Small intestine (tissue), 7 donors: ENCODE results near the gene GAPVD1. TPM values are rescaled to one million over a fixed set of nuclear protein-coding genes. Genes with fewer than 3 reads are reported as not detected.

Experiments
- DNase-seq, 2 donors: peaks; one replicate each; pipeline versions ENCODE4 v3.0.0 to v3.0.0-alpha.2; 2013
- FAIRE-seq: peaks from 2 replicates; lab custom pipeline; 2012; peaks lifted over from hg19 to GRCh38; lab: Jason Lieb, UNC
- H3K27ac ChIP-seq, 3 donors: one replicate each; pipeline ENCODE4 v1.5.1; 2013; ENCODE audit warnings: low read length in 2 of 3, mild to moderate bottlenecking in 2 of 3, control low read depth in 1 of 3, inconsistent platforms in 1 of 3, low read depth in 1 of 3, moderate library complexity in 1 of 3
- H3K27me3 ChIP-seq, 3 donors: one replicate each; pipeline ENCODE4 v1.6.1; 2013; ENCODE audit warnings: low read length in 3 of 3, inconsistent platforms in 1 of 3; ENCODE audit not compliant: control insufficient read depth in 3 of 3, insufficient read depth in 3 of 3
- H3K36me3 ChIP-seq, 3 donors: one replicate each; pipeline ENCODE4 v1.6.1; 2013; ENCODE audit warnings: low read length in 3 of 3, inconsistent platforms in 1 of 3, low read depth in 1 of 3, mild to moderate bottlenecking in 1 of 3, moderate library complexity in 1 of 3; ENCODE audit not compliant: control insufficient read depth in 3 of 3, insufficient read depth in 2 of 3
- H3K4me1 ChIP-seq, 3 donors: one replicate each; pipeline ENCODE4 v1.6.1; 2013; ENCODE audit warnings: low read length in 2 of 3, inconsistent platforms in 1 of 3, low read depth in 1 of 3, mild to moderate bottlenecking in 1 of 3, moderate library complexity in 1 of 3; ENCODE audit not compliant: control insufficient read depth in 3 of 3, insufficient read depth in 2 of 3
- H3K4me3 ChIP-seq, 3 donors: one replicate each; pipeline ENCODE4 v1.5.1; 2013; ENCODE audit warnings: low read length in 3 of 3, control low read depth in 1 of 3, inconsistent platforms in 1 of 3, low read depth in 1 of 3, mild to moderate bottlenecking in 1 of 3, moderate library complexity in 1 of 3
- H3K9me3 ChIP-seq, 2 donors: one replicate each; pipeline ENCODE4 v1.6.1; 2013; ENCODE audit warnings: low read depth in 1 of 2, low read length in 1 of 2; ENCODE audit not compliant: control insufficient read depth in 2 of 2, insufficient read depth in 1 of 2
- WGBS, 3 donors: extraction: QIAGEN DNeasy Blood & Tissue Kit; methylation state at CpG; one replicate each; pipeline ENCODE4 v1.1.7; 2013; 5-methylcytosine and 5-hydroxymethylcytosine counted together
- polyA plus RNA-seq, 4 donors: library from polyadenylated mRNA; stranded (reverse) in 3 of 4; unstranded in 1 of 4; fragments of 200-250 nt in 3 of 4; fragments of 120-200 nt in 1 of 4; gene quantifications; one replicate each; pipeline versions ENCODE4 v1.2.1 to v1.2.3, GENCODE V29; 2013
- donor health status: healthy with polysubstance abuse.
- donor health status: control.
- donor health status: control.
- donor health status: Bipolar disorder and iron deficiency.
- donor health status: healthy.

The GAPVD1 gene
- polyA plus RNA-seq, 4 donors = 4.6 to 25.2 (median 7.1) TPM

GRCh38 chr9:125404733-125405132 lies 143.1 kb downstream of the GAPVD1 start:
- DNase-seq = no peak
- FAIRE-seq = no peak
- no peaks in the 10 kb centered on the region for H3K9me3 ChIP-seq
- H3K27me3 ChIP-seq = peaks cover 0 to 14% (median 0%) of the 10 kb centered on the region in 3 donors
- no peaks in the 10 kb centered on the region for H3K36me3 ChIP-seq
- 84 to 92% (median 89%) methylated on average over 7 of the region's 7 CpGs for WGBS, 3 donors
- H3K4me3 ChIP-seq = no peak overlapping the region
- H3K4me1 ChIP-seq = peaks cover 0 to 3% (median 0%) of the 10 kb centered on the region in 3 donors
- no peak overlapping the region for H3K27ac ChIP-seq

DNA sequence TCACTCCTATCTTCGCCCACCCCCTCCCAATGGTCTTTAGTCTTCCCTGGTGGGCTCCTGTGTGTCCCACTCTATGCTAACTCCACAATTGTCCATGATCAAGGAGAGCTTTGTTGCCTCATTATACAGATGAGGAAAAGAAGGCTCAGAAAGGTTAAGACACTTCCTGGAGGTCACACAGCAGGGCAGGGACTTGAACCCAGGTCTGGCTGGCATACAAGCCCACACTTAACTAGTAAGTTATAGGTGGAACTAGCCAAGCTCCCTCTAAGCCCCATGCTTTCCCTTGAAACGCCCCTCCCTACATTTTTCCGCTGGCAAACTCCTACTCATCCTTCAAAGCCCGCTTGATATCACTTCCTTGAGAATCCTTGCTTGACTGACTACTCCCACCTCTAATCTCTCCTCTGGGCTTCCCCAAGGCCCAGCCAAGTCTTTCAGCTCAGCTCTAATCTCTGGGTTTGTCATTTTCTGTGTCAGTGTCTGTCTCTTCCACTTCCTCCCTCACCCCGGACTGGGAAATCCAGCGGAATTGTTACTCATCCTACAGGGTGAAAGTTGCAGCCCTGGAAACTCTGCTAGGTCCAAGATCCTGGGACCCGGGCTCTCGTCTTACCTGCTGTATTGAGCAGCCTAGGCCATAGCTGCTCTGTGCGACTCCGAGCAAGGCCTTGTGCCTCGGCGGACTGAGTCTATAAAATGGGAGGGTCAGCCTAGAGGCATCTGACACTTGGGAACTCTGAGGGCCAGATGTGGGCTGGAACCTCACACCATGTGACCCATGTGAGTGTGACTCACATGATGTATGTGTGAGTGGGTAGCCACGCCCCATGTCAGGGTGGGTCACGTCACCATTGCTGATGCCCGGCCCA lies 144.5 kb downstream of the GAPVD1 start:
- H3K9me3 ChIP-seq = peaks cover 0 to 3% of the 10 kb centered on the region in 2 donors
- FAIRE-seq = no peak
- H3K4me1 ChIP-seq = peaks cover 0 to 3% (median 0%) of the 10 kb centered on the region in 3 donors
- no peak overlapping the region for H3K27ac ChIP-seq
- 79 to 91% (median 89%) methylated on average over 15 of the region's 15 CpGs for WGBS, 3 donors
- H3K27me3 ChIP-seq = peaks cover 0 to 14% (median 0%) of the 10 kb centered on the region in 3 donors
- H3K36me3 ChIP-seq = no peaks in the 10 kb centered on the region
- no peak for DNase-seq
- H3K4me3 ChIP-seq = no peak overlapping the region

DNA sequence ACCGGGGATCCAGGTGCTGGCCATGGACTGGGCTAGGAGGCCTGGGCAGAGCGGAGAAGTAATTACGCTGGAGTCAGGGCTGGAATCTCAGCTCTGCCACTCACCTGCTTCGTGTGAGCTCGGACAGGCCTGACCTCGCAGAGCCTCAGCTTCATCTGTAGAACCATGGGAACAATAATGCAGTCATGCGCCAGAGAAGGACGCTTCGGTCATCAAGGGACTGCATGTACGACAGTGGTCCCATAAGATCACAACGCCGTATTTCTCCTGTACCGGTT lies 145.1 kb downstream of the GAPVD1 start:
- H3K4me1 ChIP-seq = peaks cover 0 to 3% (median 0%) of the 10 kb centered on the region in 3 donors
- peaks cover 0 to 3% of the 10 kb centered on the region in 2 donors for H3K9me3 ChIP-seq
- H3K27me3 ChIP-seq = peaks cover 0 to 14% (median 0%) of the 10 kb centered on the region in 3 donors
- no peak for FAIRE-seq
- DNase-seq = no peak
- H3K36me3 ChIP-seq = no peaks in the 10 kb centered on the region
- H3K4me3 ChIP-seq = no peak overlapping the region
- WGBS, 3 donors = 87 to 94% (median 92%) methylated on average over 13 of the region's 13 CpGs
- no peak overlapping the region for H3K27ac ChIP-seq

DNA sequence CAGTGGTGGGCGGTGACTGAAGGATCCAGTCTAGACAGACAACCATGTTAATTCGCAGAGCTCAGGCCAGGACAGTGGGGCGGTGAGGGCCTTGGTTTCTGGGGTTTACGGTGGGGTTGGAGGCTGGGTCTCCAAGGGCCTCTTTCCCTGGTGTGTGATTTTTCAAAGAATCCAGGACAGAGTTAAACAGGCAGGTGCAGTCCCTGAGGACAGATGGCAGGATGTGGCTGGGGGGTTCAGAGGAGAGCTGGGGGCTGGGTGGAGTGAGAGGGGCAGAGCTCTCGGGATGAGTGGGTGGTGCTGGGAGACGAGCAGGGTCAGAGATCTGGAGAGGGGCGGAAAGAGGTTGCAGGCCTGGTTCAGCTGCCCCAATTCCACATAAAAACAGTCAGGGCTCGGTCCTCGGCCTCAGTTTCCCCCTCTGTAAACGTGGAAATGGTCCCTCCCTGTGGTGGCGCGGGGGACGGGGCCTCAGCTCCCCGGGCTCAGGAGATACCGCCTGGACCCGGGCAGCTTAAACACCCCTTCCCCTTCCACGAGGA lies 145.9 kb downstream of the GAPVD1 start:
- no peak for FAIRE-seq
- Histone ChIP-seq H3K27me3 (peaks cover 0 to 14% (median 0%) of the 10 kb centered on the region in 3 donors), H3K36me3 (no peaks in the 10 kb centered on the region), H3K4me3 (peak overlapping the region in 2 of 3 donors; percentile 40 to 50), H3K4me1 (peaks cover 0 to 3% (median 0%) of the 10 kb centered on the region in 3 donors), H3K9me3 (peaks cover 0 to 3% of the 10 kb centered on the region in 2 donors), H3K27ac (no peak overlapping the region)
- 32 to 37% (median 34%) methylated on average over 12 to 17 of the region's 17 CpGs for WGBS, 3 donors
- no peak for DNase-seq

DNA sequence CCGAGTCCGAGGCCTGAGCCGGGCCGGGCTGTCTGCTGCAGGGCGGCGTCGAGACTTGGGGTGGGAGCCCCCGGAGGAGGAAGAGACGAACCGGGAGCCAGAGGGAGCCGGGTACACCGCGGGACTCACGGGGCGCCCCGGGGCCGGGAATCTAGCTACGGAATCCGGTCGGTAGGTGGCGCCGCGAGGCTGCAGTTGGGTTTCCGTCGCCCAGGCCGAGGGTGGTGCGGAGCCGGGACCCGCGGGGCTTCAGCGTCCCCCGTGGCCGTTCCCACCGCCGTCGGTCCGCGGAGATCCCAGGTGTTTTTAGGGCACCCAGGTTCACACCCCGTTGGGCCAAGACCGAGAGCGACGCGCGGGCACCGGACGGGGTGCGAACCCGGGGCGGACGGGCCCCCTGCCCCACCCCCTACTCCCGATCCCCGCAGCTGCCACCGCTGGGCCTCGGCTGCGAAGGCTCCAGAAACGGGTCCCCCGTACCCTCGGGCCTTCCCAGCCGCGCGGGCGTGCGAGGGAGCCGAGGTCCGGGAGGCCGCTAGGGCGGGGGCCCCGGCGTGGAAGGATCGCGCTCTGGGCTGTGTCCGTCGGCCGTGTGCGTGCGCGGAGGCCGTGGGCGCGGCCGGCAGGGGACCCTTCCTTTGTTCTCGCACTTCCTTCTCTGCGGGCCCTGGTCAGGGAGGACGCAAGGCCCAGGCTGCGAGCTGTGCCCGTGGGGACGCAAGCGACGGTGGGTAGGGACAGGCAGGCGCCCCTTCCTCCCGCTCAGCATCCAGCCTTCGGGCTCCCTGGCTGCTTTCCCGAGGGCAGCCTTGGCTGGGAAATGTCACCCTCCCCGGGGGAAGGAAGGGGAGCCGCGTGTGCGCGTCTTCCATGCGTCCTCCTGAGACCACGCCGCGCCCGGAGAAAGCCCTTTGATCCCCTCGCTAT lies 146.6 kb downstream of the GAPVD1 start:
- peak; percentile 59 to 84 for DNase-seq
- Histone ChIP-seq H3K4me1 (peaks cover 0 to 3% (median 0%) of the 10 kb centered on the region in 3 donors), H3K4me3 (peak overlapping the region; percentile 18 to 50 (median 40)), H3K27me3 (peaks cover 0 to 14% (median 0%) of the 10 kb centered on the region in 3 donors), H3K27ac (peak overlapping the region in 2 of 3 donors; percentile 8 to 33), H3K9me3 (peaks cover 0 to 3% of the 10 kb centered on the region in 2 donors), H3K36me3 (no peaks in the 10 kb centered on the region)
- 2 to 4% (median 3%) methylated on average over 81 to 104 of the region's 104 CpGs for WGBS, 3 donors
- no peak for FAIRE-seq

GRCh38 chr9:125409217-125409636 lies 147.6 kb downstream of the GAPVD1 start:
- H3K4me1 ChIP-seq = peaks cover 0 to 3% (median 0%) of the 10 kb centered on the region in 3 donors
- DNase-seq = peak in 1 of 2 donors; percentile 11
- no peaks in the 10 kb centered on the region for H3K36me3 ChIP-seq
- FAIRE-seq = no peak
- H3K4me3 ChIP-seq = no peak overlapping the region
- H3K9me3 ChIP-seq = peaks cover 0 to 3% of the 10 kb centered on the region in 2 donors
- 63 to 74% (median 64%) methylated on average over 20 of the region's 20 CpGs for WGBS, 3 donors
- peaks cover 0 to 14% (median 0%) of the 10 kb centered on the region in 3 donors for H3K27me3 ChIP-seq
- no peak overlapping the region for H3K27ac ChIP-seq

GRCh38 chr9:125409637-125410521 lies 148.3 kb downstream of the GAPVD1 start:
- no peak overlapping the region for H3K27ac ChIP-seq
- peaks cover 0 to 3% of the 10 kb centered on the region in 2 donors for H3K9me3 ChIP-seq
- 78 to 94% (median 87%) methylated on average over 13 of the region's 13 CpGs for WGBS, 3 donors
- peak; percentile 11 to 62 for DNase-seq
- no peak for FAIRE-seq
- peaks cover 0 to 14% (median 0%) of the 10 kb centered on the region in 3 donors for H3K27me3 ChIP-seq
- no peak overlapping the region for H3K4me3 ChIP-seq
- peaks cover 0 to 3% (median 0%) of the 10 kb centered on the region in 3 donors for H3K4me1 ChIP-seq
- no peaks in the 10 kb centered on the region for H3K36me3 ChIP-seq
